Loucy (cell line): ENCODE measurements around the gene MTHFD1.

ENCODE experiments used
- H2AFZ ChIP-seq: fragments of 200-600 bp; sonication (generic); 2 replicates; pipeline ENCODE4 v1.6.0; 2016; ENCODE audit warnings: antibody characterized with exemption, mild to moderate bottlenecking, low read length, moderate library complexity
- H3F3A ChIP-seq: fragments of 200-600 bp; 2 replicates; pipeline ENCODE4 v1.6.0; 2016; ENCODE audit warnings: antibody characterized with exemption, low read depth, mild to moderate bottlenecking
- H3K27me3 ChIP-seq: fragments of 200-600 bp; sonication (generic); 2 replicates; pipeline ENCODE4 v1.6.1; 2014; ENCODE audit warnings: low read length, mild to moderate bottlenecking; ENCODE audit not compliant: insufficient read depth, poor library complexity, severe bottlenecking
- H3K36me3 ChIP-seq: fragments of 200-600 bp; sonication (generic); 2 replicates; pipeline ENCODE4 v1.6.1; 2016; ENCODE audit warnings: low read length; ENCODE audit not compliant: insufficient read depth
- H3K4me1 ChIP-seq: fragments of 200-600 bp; sonication (generic); 2 replicates; pipeline ENCODE4 v1.5.1; 2014; ENCODE audit warnings: low read length, mild to moderate bottlenecking; ENCODE audit not compliant: insufficient read depth, poor library complexity, severe bottlenecking
- H3K4me2 ChIP-seq: fragments of 200-600 bp; sonication (generic); 2 replicates; pipeline ENCODE4 v1.6.0; 2014; ENCODE audit warnings: antibody characterized with exemption, low read length, low read depth, mild to moderate bottlenecking; ENCODE audit not compliant: poor library complexity, severe bottlenecking
- H3K4me3 ChIP-seq: fragments of 200-600 bp; sonication (generic); 2 replicates; pipeline ENCODE4 v1.5.1; 2014; ENCODE audit warnings: low read length, mild to moderate bottlenecking, mixed read lengths; ENCODE audit not compliant: poor library complexity, severe bottlenecking
- H3K79me2 ChIP-seq: fragments of 200-600 bp; sonication (generic); 2 replicates; pipeline ENCODE4 v1.6.1; 2014; ENCODE audit warnings: low read length; ENCODE audit not compliant: insufficient read depth
- H3K9ac ChIP-seq: fragments of 200-600 bp; sonication (generic); 2 replicates; pipeline ENCODE4 v1.6.0; 2014; ENCODE audit warnings: mild to moderate bottlenecking, low read depth, low read length, moderate library complexity; ENCODE audit not compliant: poor library complexity, severe bottlenecking
- H3K9me2 ChIP-seq: fragments of 200-600 bp; sonication (generic); replicated peaks from 2 replicates; pipeline ENCODE4 v1.6.1; 2016; ENCODE audit warnings: low read depth, low read length, mixed read lengths
- H3K9me3 ChIP-seq: fragments of 200-600 bp; sonication (generic); 2 replicates; pipeline ENCODE4 v1.6.1; 2014; ENCODE audit warnings: mild to moderate bottlenecking, antibody characterized with exemption, low read length, low read depth; ENCODE audit not compliant: insufficient read depth
- H4K20me1 ChIP-seq: fragments of 200-600 bp; sonication (generic); 2 replicates; pipeline ENCODE4 v1.6.0; 2014; ENCODE audit warnings: antibody characterized with exemption, low read length, mild to moderate bottlenecking; ENCODE audit not compliant: insufficient read depth, poor library complexity, severe bottlenecking
- EZH2phosphoT487 ChIP-seq: fragments of 200-600 bp; IDR thresholded peaks from 2 replicates; pipeline ENCODE4 v1.6.1; 2018; ENCODE audit warnings: antibody characterized with exemption, mild to moderate bottlenecking, moderate library complexity, borderline replicate concordance
- TF ChIP-seq, protein P1 (sequence below): fragments of 200-600 bp; sonication (generic); conservative IDR thresholded peaks from 2 replicates; pipeline ENCODE4 v1.5.1; 2014; ENCODE audit warnings: mild to moderate bottlenecking, antibody characterized with exemption, low read length

The MTHFD1 gene

DNA sequence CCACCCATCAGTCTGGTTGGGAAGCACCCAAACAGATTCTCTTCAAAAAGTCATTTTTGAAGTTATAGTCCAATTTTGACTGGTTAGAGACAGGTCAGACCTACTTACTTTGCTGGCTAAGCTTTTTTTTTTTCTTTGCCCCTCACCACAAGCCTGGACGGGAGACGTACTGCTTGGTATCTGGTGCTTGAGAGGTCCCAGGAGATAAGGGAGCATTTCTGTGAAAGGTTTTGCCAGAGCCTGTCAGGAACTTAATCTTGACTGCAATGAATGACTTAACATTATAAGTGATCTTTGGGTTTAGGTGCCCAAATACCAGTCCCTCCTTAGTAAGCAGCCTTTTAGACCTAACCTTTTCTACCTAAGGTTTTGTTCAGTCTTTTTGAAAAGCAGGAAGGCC lies 6.3 kb downstream of the MTHFD1 start:
- no peaks in the 10 kb centered on the region for H3K36me3 ChIP-seq
- H3K4me3 ChIP-seq: peak overlapping the region; percentile 6
- peak overlapping the region; percentile 67 for H3K4me2 ChIP-seq
- TF ChIP-seq, protein P1, sequence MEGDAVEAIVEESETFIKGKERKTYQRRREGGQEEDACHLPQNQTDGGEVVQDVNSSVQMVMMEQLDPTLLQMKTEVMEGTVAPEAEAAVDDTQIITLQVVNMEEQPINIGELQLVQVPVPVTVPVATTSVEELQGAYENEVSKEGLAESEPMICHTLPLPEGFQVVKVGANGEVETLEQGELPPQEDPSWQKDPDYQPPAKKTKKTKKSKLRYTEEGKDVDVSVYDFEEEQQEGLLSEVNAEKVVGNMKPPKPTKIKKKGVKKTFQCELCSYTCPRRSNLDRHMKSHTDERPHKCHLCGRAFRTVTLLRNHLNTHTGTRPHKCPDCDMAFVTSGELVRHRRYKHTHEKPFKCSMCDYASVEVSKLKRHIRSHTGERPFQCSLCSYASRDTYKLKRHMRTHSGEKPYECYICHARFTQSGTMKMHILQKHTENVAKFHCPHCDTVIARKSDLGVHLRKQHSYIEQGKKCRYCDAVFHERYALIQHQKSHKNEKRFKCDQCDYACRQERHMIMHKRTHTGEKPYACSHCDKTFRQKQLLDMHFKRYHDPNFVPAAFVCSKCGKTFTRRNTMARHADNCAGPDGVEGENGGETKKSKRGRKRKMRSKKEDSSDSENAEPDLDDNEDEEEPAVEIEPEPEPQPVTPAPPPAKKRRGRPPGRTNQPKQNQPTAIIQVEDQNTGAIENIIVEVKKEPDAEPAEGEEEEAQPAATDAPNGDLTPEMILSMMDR: no peak
- TF ChIP-seq EZH2phosphoT487: no peak
- no peaks in the 10 kb centered on the region for H3F3A ChIP-seq
- H2AFZ ChIP-seq: no peak overlapping the region
- peaks cover 83% of the 10 kb centered on the region for H3K79me2 ChIP-seq
- H3K27me3 ChIP-seq: no peaks in the 10 kb centered on the region
- H4K20me1 ChIP-seq: peaks cover 29% of the 10 kb centered on the region
- no peak overlapping the region for H3K9ac ChIP-seq
- H3K4me1 ChIP-seq: peaks cover 46% of the 10 kb centered on the region
- H3K9me3 ChIP-seq: no peaks in the 10 kb centered on the region
- H3K9me2 ChIP-seq: no peaks in the 10 kb centered on the region

- peaks cover 81% of the 10 kb centered on the region for H3K79me2 ChIP-seq
- H3K27me3 ChIP-seq: no peaks in the 10 kb centered on the region
- peaks cover 29% of the 10 kb centered on the region for H4K20me1 ChIP-seq
- peak overlapping the region; percentile 67 for H3K4me2 ChIP-seq
- H3K9me2 ChIP-seq: no peaks in the 10 kb centered on the region
- no peak overlapping the region for H2AFZ ChIP-seq
- H3K4me3 ChIP-seq: peak overlapping the region; percentile 6
- no peaks in the 10 kb centered on the region for H3K36me3 ChIP-seq
- no peak for TF ChIP-seq EZH2phosphoT487
- TF ChIP-seq, protein P1: no peak
- H3K9ac ChIP-seq: no peak overlapping the region
- H3K4me1 ChIP-seq: peaks cover 40% of the 10 kb centered on the region
- no peaks in the 10 kb centered on the region for H3K9me3 ChIP-seq
- no peaks in the 10 kb centered on the region for H3F3A ChIP-seq
Observed at GRCh38 chr14:64394977-64395633, 7.0 kb downstream of the MTHFD1 start.

- Histone ChIP-seq H3K4me1 (no peaks in the 10 kb centered on the region), H3K9me2 (no peaks in the 10 kb centered on the region), H3K9ac (no peak overlapping the region), H3K36me3 (peaks cover 25% of the 10 kb centered on the region; the same call in 1 of the 2 replicates), H3K27me3 (no peaks in the 10 kb centered on the region), H3K4me2 (no peak overlapping the region), H3K79me2 (peaks cover 41% of the 10 kb centered on the region; the same call in 1 of the 2 replicates), H3F3A (no peaks in the 10 kb centered on the region), H3K4me3 (no peak overlapping the region), H4K20me1 (peaks cover 3% of the 10 kb centered on the region), H2AFZ (no peak overlapping the region), H3K9me3 (no peaks in the 10 kb centered on the region)
- TF ChIP-seq, protein P1: no peak
Observed at GRCh38 chr14:64400829-64401459, 12.8 kb downstream of the MTHFD1 start.
